ENCODE data around the gene BCAS1.

Gene BCAS1

GRCh38 chr20:53999077-53999476, 71.3 kb downstream of the BCAS1 start:
- Mint-ChIP-seq H3K36me3 (ENCODE audit: low read depth) (no peaks in the 10 kb centered on the region), H3K27me3 (peaks cover 10% of the 10 kb centered on the region), H3K9me3 (peaks cover 25% of the 10 kb centered on the region), H3K27ac (no peak overlapping the region), H3K4me1 (ENCODE audit: low read depth) (no peaks in the 10 kb centered on the region), H3K4me3 (no peak overlapping the region)
- intact Hi-C loops (cut with micrococcal nuclease) = no loop called here

- Mint-ChIP-seq H3K4me1 (ENCODE audit: low read depth) (no peaks in the 10 kb centered on the region), H3K27me3 (peaks cover 19% of the 10 kb centered on the region), H3K4me3 (no peak overlapping the region), H3K27ac (no peak overlapping the region), H3K9me3 (peaks cover 19% of the 10 kb centered on the region), H3K36me3 (ENCODE audit: low read depth) (no peaks in the 10 kb centered on the region)
- intact Hi-C loops (cut with micrococcal nuclease) = no loop called here
Measured at GRCh38 chr20:53996584-53997486, 73.6 kb downstream of the BCAS1 start.

- H3K4me1 Mint-ChIP-seq (ENCODE audit: low read depth) = no peaks in the 10 kb centered on the region
Measured at GRCh38 chr20:53995949-53996348, 74.4 kb downstream of the BCAS1 start.

GRCh38 chr20:53994088-53994487, 76.3 kb downstream of the BCAS1 start:
- H3K27ac Mint-ChIP-seq = no peak overlapping the region
- H3K4me3 Mint-ChIP-seq = no peak overlapping the region
- intact Hi-C loops (cut with micrococcal nuclease) = no loop called here
- peaks cover 23% of the 10 kb centered on the region for H3K27me3 Mint-ChIP-seq
- H3K36me3 Mint-ChIP-seq (ENCODE audit: low read depth) = no peaks in the 10 kb centered on the region
- H3K4me1 Mint-ChIP-seq (ENCODE audit: low read depth) = no peaks in the 10 kb centered on the region
- H3K9me3 Mint-ChIP-seq = no peaks in the 10 kb centered on the region

More at GRCh38 chr20:53995949-53996348, 74.4 kb downstream of the BCAS1 start:
- intact Hi-C loops (cut with micrococcal nuclease) = no loop called here
- Mint-ChIP-seq H3K27ac (no peak overlapping the region), H3K36me3 (ENCODE audit: low read depth) (no peaks in the 10 kb centered on the region), H3K4me3 (no peak overlapping the region), H3K27me3 (peaks cover 22% of the 10 kb centered on the region), H3K9me3 (peaks cover 10% of the 10 kb centered on the region)

- Mint-ChIP-seq H3K27ac (no peak overlapping the region), H3K36me3 (ENCODE audit: low read depth) (no peaks in the 10 kb centered on the region), H3K4me3 (no peak overlapping the region), H3K9me3 (no peaks in the 10 kb centered on the region), H3K27me3 (peaks cover 23% of the 10 kb centered on the region), H3K4me1 (ENCODE audit: low read depth) (no peaks in the 10 kb centered on the region)
- intact Hi-C loops (cut with micrococcal nuclease) = no loop called here
Measured at GRCh38 chr20:53993310-53993709, 77.1 kb downstream of the BCAS1 start.

- peaks cover 22% of the 10 kb centered on the region for H3K27me3 Mint-ChIP-seq
- no peak overlapping the region for H3K4me3 Mint-ChIP-seq
- no peaks in the 10 kb centered on the region for H3K4me1 Mint-ChIP-seq (ENCODE audit: low read depth)
- H3K27ac Mint-ChIP-seq = no peak overlapping the region
- no peaks in the 10 kb centered on the region for H3K36me3 Mint-ChIP-seq (ENCODE audit: low read depth)
- intact Hi-C loops (cut with micrococcal nuclease) = no loop called here
- no peaks in the 10 kb centered on the region for H3K9me3 Mint-ChIP-seq
Measured at GRCh38 chr20:53990768-53991450, 79.5 kb downstream of the BCAS1 start.

GRCh38 chr20:53990003-53990402, 80.4 kb downstream of the BCAS1 start:
- Mint-ChIP-seq H3K9me3 (no peaks in the 10 kb centered on the region), H3K4me3 (no peak overlapping the region), H3K36me3 (ENCODE audit: low read depth) (no peaks in the 10 kb centered on the region), H3K27ac (no peak overlapping the region), H3K4me1 (ENCODE audit: low read depth) (no peaks in the 10 kb centered on the region), H3K27me3 (peaks cover 20% of the 10 kb centered on the region)
- intact Hi-C loops (cut with micrococcal nuclease) = no loop called here

- H3K4me1 Mint-ChIP-seq (ENCODE audit: low read depth) = no peaks in the 10 kb centered on the region
- H3K9me3 Mint-ChIP-seq = no peaks in the 10 kb centered on the region
- H3K4me3 Mint-ChIP-seq = no peak overlapping the region
- intact Hi-C loops (cut with micrococcal nuclease) = no loop called here
- peaks cover 21% of the 10 kb centered on the region for H3K27me3 Mint-ChIP-seq
- H3K36me3 Mint-ChIP-seq (ENCODE audit: low read depth) = no peaks in the 10 kb centered on the region
- H3K27ac Mint-ChIP-seq = no peak overlapping the region
Measured at GRCh38 chr20:53989401-53989800, 81.0 kb downstream of the BCAS1 start.

- Mint-ChIP-seq H3K27me3 (peaks cover 14% of the 10 kb centered on the region), H3K9me3 (no peaks in the 10 kb centered on the region), H3K4me3 (no peak overlapping the region), H3K36me3 (ENCODE audit: low read depth) (no peaks in the 10 kb centered on the region), H3K4me1 (ENCODE audit: low read depth) (peaks cover 5% of the 10 kb centered on the region), H3K27ac (no peak overlapping the region)
- intact Hi-C loops (cut with micrococcal nuclease) = no loop called here
Measured at GRCh38 chr20:53986037-53986650, 84.2 kb downstream of the BCAS1 start.

GRCh38 chr20:53985150-53985518, 85.3 kb downstream of the BCAS1 start:
- intact Hi-C loops (cut with micrococcal nuclease) = no loop called here
- peaks cover 5% of the 10 kb centered on the region for H3K4me1 Mint-ChIP-seq (ENCODE audit: low read depth)

GRCh38 chr20:53984356-53985149, 85.8 kb downstream of the BCAS1 start:
- Mint-ChIP-seq H3K36me3 (ENCODE audit: low read depth) (no peaks in the 10 kb centered on the region), H3K4me1 (ENCODE audit: low read depth) (peaks cover 5% of the 10 kb centered on the region), H3K9me3 (no peaks in the 10 kb centered on the region), H3K27ac (no peak overlapping the region), H3K4me3 (no peak overlapping the region), H3K27me3 (peaks cover 11% of the 10 kb centered on the region)
- intact Hi-C loops (cut with micrococcal nuclease) = no loop called here

More at GRCh38 chr20:53985150-53985518, 85.3 kb downstream of the BCAS1 start:
- Mint-ChIP-seq H3K9me3 (no peaks in the 10 kb centered on the region), H3K27me3 (peaks cover 11% of the 10 kb centered on the region), H3K27ac (no peak overlapping the region), H3K4me3 (no peak overlapping the region), H3K36me3 (ENCODE audit: low read depth) (no peaks in the 10 kb centered on the region)

- no peak overlapping the region for H3K4me3 Mint-ChIP-seq
- H3K27me3 Mint-ChIP-seq = peaks cover 12% of the 10 kb centered on the region
- H3K27ac Mint-ChIP-seq = no peak overlapping the region
- no peaks in the 10 kb centered on the region for H3K9me3 Mint-ChIP-seq
- H3K4me1 Mint-ChIP-seq (ENCODE audit: low read depth) = peaks cover 5% of the 10 kb centered on the region
- intact Hi-C loops (cut with micrococcal nuclease) = no loop called here
- no peaks in the 10 kb centered on the region for H3K36me3 Mint-ChIP-seq (ENCODE audit: low read depth)
Measured at GRCh38 chr20:53983401-53983800, 87.0 kb downstream of the BCAS1 start.

GRCh38 chr20:53982624-53983023, 87.8 kb downstream of the BCAS1 start:
- Mint-ChIP-seq H3K36me3 (ENCODE audit: low read depth) (no peaks in the 10 kb centered on the region), H3K9me3 (no peaks in the 10 kb centered on the region), H3K4me3 (no peak overlapping the region)

More at GRCh38 chr20:53982624-53983023, 87.8 kb downstream of the BCAS1 start:
- Mint-ChIP-seq H3K27me3 (peaks cover 10% of the 10 kb centered on the region), H3K27ac (no peak overlapping the region), H3K4me1 (ENCODE audit: low read depth) (peaks cover 5% of the 10 kb centered on the region)
- intact Hi-C loops (cut with micrococcal nuclease) = no loop called here

Measured in dendritic cell treated with granulocyte-macrophage colony-stimulating factor and Interleukin-4, amounts not matched to agents 40 ng/mL and 50 ng/mL, for 4 days (primary cell).